ENCODE measurements around the gene TIMELESS. TPM values are rescaled to one million over a fixed set of nuclear protein-coding genes. Genes with fewer than 3 reads are reported as not detected.

TIMELESS gene
- total RNA-seq, 4 donors from 2014 or later: 6.9 to 16.4 (median 11.4) TPM

- Histone ChIP-seq H3K4me3 (no peak overlapping the region), H3K9me3 (no peaks in the 10 kb centered on the region), H3K4me1 (no peaks in the 10 kb centered on the region), H3K27me3 (no peaks in the 10 kb centered on the region), H3K27ac (no peak overlapping the region), H3K36me3 (peaks cover 0 to 88% (median 0%) of the 10 kb centered on the region in 3 donors)
- TF ChIP-seq CTCF (IDR thresholded peaks at IDR 0.05): no peak
- no peak for TF ChIP-seq POLR2A (IDR thresholded peaks at IDR 0.05)
- no peak for DNase-seq
- 79 to 83% methylated on average over 1 of the region's 1 CpG for WGBS, 2 donors
- intact Hi-C loops (cut with DNase I): no loop called here
Measured at GRCh38 chr12:56425193-56425592, 24.0 kb downstream of the TIMELESS start.

- H3K4me3 ChIP-seq: no peak overlapping the region
- DNase-seq: no peak
- H3K36me3 ChIP-seq: peaks cover 0 to 83% (median 0%) of the 10 kb centered on the region in 3 donors
- H3K4me1 ChIP-seq: no peaks in the 10 kb centered on the region
- H3K27me3 ChIP-seq: no peaks in the 10 kb centered on the region
- no peak overlapping the region for H3K27ac ChIP-seq
- TF ChIP-seq CTCF (IDR thresholded peaks at IDR 0.05): no peak
- TF ChIP-seq POLR2A (IDR thresholded peaks at IDR 0.05): no peak
- intact Hi-C loops (cut with DNase I): no loop called here
- 81 to 85% methylated on average over 6 of the region's 6 CpGs for WGBS, 2 donors
- H3K9me3 ChIP-seq: no peaks in the 10 kb centered on the region
Measured at GRCh38 chr12:56420411-56420810, 28.8 kb downstream of the TIMELESS start.

- WGBS, 2 donors: 96% methylated on average over 11 of the region's 11 CpGs
- no peak for DNase-seq
- no peak overlapping the region for H3K4me3 ChIP-seq
- H3K9me3 ChIP-seq: no peaks in the 10 kb centered on the region
- no peaks in the 10 kb centered on the region for H3K27me3 ChIP-seq
- TF ChIP-seq POLR2A (IDR thresholded peaks at IDR 0.05) (no peak), CTCF (IDR thresholded peaks at IDR 0.05) (no peak)
- no peaks in the 10 kb centered on the region for H3K4me1 ChIP-seq
- no peak overlapping the region for H3K27ac ChIP-seq
- peaks cover 0 to 65% (median 0%) of the 10 kb centered on the region in 3 donors for H3K36me3 ChIP-seq
- intact Hi-C loops (cut with DNase I): no loop called here
Measured at GRCh38 chr12:56417739-56418138, 31.5 kb downstream of the TIMELESS start.

GRCh38 chr12:56414401-56414800 lies 34.8 kb downstream of the TIMELESS start:
- no peaks in the 10 kb centered on the region for H3K4me1 ChIP-seq
- WGBS, 2 donors: 91 to 94% methylated on average over 3 of the region's 3 CpGs
- no peak for TF ChIP-seq CTCF (IDR thresholded peaks at IDR 0.05)
- no peak for TF ChIP-seq POLR2A (IDR thresholded peaks at IDR 0.05)
- no peaks in the 10 kb centered on the region for H3K9me3 ChIP-seq
- no peak overlapping the region for H3K27ac ChIP-seq
- H3K36me3 ChIP-seq: peaks cover 0 to 34% (median 0%) of the 10 kb centered on the region in 3 donors
- DNase-seq: no peak
- no peak overlapping the region for H3K4me3 ChIP-seq
- intact Hi-C loops (cut with DNase I): no loop called here
- no peaks in the 10 kb centered on the region for H3K27me3 ChIP-seq

- Histone ChIP-seq H3K27me3 (no peaks in the 10 kb centered on the region), H3K36me3 (peaks cover 0 to 26% (median 0%) of the 10 kb centered on the region in 3 donors), H3K4me3 (no peak overlapping the region), H3K4me1 (no peaks in the 10 kb centered on the region), H3K27ac (no peak overlapping the region), H3K9me3 (no peaks in the 10 kb centered on the region)
- DNase-seq: no peak
- WGBS, 2 donors: 80 to 86% methylated on average over 1 to 5 of the region's 7 CpGs
- intact Hi-C loops (cut with DNase I): no loop called here
- TF ChIP-seq POLR2A (IDR thresholded peaks at IDR 0.05) (no peak), CTCF (IDR thresholded peaks at IDR 0.05) (no peak)
Measured at GRCh38 chr12:56413392-56413791, 35.8 kb downstream of the TIMELESS start.

Data from esophagus squamous epithelium (tissue), 5 donors.